H9 (cell line): ENCODE data around the gene ZNF280C. TPM values are rescaled to one million over a fixed set of nuclear protein-coding genes. Genes with fewer than 3 reads are reported as not detected.

Experiments
- DNase-seq: peaks from one replicate; pipeline ENCODE4 v3.0.0-alpha.2; 2017
- H2AFZ ChIP-seq: one replicate; pipeline ENCODE4 v1.6.1; 2013; ENCODE audit warnings: mild to moderate bottlenecking, low read length, control low read depth, moderate library complexity
- H2AK5ac ChIP-seq: 2 replicates; pipeline ENCODE4 v1.6.1; 2013; ENCODE audit warnings: low read length, control low read depth, mixed read lengths; ENCODE audit not compliant: insufficient read length
- H2BK120ac ChIP-seq: one replicate; pipeline ENCODE4 v1.6.1; 2013; ENCODE audit warnings: low read depth, mild to moderate bottlenecking, low read length, control low read depth, inconsistent platforms; ENCODE audit not compliant: poor library complexity, severe bottlenecking
- H2BK12ac ChIP-seq: 2 replicates; pipeline ENCODE4 v1.6.1; 2013; ENCODE audit warnings: low read length, control low read depth, mixed read lengths, low read depth; ENCODE audit not compliant: insufficient read length
- H2BK15ac ChIP-seq: 2 replicates; pipeline ENCODE4 v1.6.1; 2013; ENCODE audit warnings: low read depth, low read length, control low read depth
- H2BK20ac ChIP-seq: one replicate; pipeline ENCODE4 v1.6.1; 2013; ENCODE audit warnings: low read depth, mild to moderate bottlenecking, low read length, control low read depth, inconsistent platforms; ENCODE audit not compliant: poor library complexity, severe bottlenecking
- H2BK5ac ChIP-seq: 2 replicates; pipeline ENCODE4 v1.6.1; 2013; ENCODE audit warnings: low read length, control low read depth, mixed read lengths; ENCODE audit not compliant: insufficient read length
- H3K14ac ChIP-seq: 2 replicates; pipeline ENCODE4 v1.6.1; 2013; ENCODE audit warnings: low read length, control low read depth; ENCODE audit not compliant: insufficient read depth
- H3K18ac ChIP-seq: 2 replicates; pipeline ENCODE4 v1.6.1; 2013; ENCODE audit warnings: low read depth, mild to moderate bottlenecking, mixed read lengths, low read length, control low read depth; ENCODE audit not compliant: insufficient read length
- H3K23ac ChIP-seq: 2 replicates; pipeline ENCODE4 v1.6.1; 2013; ENCODE audit warnings: low read length, control low read depth, mixed read lengths, low read depth; ENCODE audit not compliant: insufficient read length
- H3K23me2 ChIP-seq: 2 replicates; pipeline ENCODE4 v1.6.1; 2013; ENCODE audit warnings: low read depth, mild to moderate bottlenecking, mixed read lengths, low read length, control low read depth; ENCODE audit not compliant: insufficient read length, poor library complexity, severe bottlenecking
- H3K27ac ChIP-seq: 2 replicates; pipeline ENCODE4 v1.5.1; 2013; ENCODE audit warnings: low read length, control low read depth, mixed read lengths, low read depth; ENCODE audit not compliant: insufficient read length
- H3K27me3 ChIP-seq: 2 replicates; pipeline ENCODE4 v1.6.1; 2013; ENCODE audit warnings: low read length, control low read depth, inconsistent platforms; ENCODE audit not compliant: insufficient read depth
- H3K4ac ChIP-seq: 2 replicates; pipeline ENCODE4 v1.6.1; 2013; ENCODE audit warnings: low read depth, mild to moderate bottlenecking, control low read depth, inconsistent platforms, low read length, moderate library complexity
- H3K4me1 ChIP-seq: 2 replicates; pipeline ENCODE4 v1.6.1; 2013; ENCODE audit warnings: low read length, control low read depth, inconsistent platforms; ENCODE audit not compliant: insufficient read depth
- H3K4me2 ChIP-seq: 2 replicates; pipeline ENCODE4 v1.6.1; 2013; ENCODE audit warnings: low read length, control low read depth, mixed read lengths; ENCODE audit not compliant: insufficient read length, insufficient read depth
- H3K56ac ChIP-seq: 2 replicates; pipeline ENCODE4 v1.6.1; 2013; ENCODE audit warnings: low read depth, mild to moderate bottlenecking, mixed read lengths, low read length, control low read depth; ENCODE audit not compliant: insufficient read length
- H3K79me1 ChIP-seq: 2 replicates; pipeline ENCODE4 v1.6.1; 2013; ENCODE audit warnings: low read depth, mild to moderate bottlenecking, moderate library complexity, low read length, control low read depth, inconsistent platforms; ENCODE audit not compliant: insufficient read depth, poor library complexity, severe bottlenecking
- H3K79me2 ChIP-seq: 2 replicates; pipeline ENCODE4 v1.6.1; 2013; ENCODE audit warnings: low read length, control low read depth, inconsistent platforms; ENCODE audit not compliant: insufficient read depth
- H3K9ac ChIP-seq: 2 replicates; pipeline ENCODE4 v1.6.1; 2013; ENCODE audit warnings: low read length, control low read depth, mixed read lengths; ENCODE audit not compliant: insufficient read length; ENCODE audit errors: extremely low read depth
- H3K9me3 ChIP-seq: one replicate; pipeline ENCODE4 v1.6.1; 2013; ENCODE audit warnings: low read depth, low read length, inconsistent platforms; ENCODE audit not compliant: control insufficient read depth
- H3T11ph ChIP-seq: one replicate; pipeline ENCODE4 v1.6.1; 2013; ENCODE audit warnings: mild to moderate bottlenecking, low read length, control low read depth, inconsistent platforms
- H4K20me1 ChIP-seq: one replicate; pipeline ENCODE4 v1.6.1; 2013; ENCODE audit not compliant: control insufficient read depth, insufficient read length, insufficient read depth
- H4K5ac ChIP-seq: 2 replicates; pipeline ENCODE4 v1.6.1; 2013; ENCODE audit warnings: low read depth, mild to moderate bottlenecking, mixed read lengths, low read length, control low read depth; ENCODE audit not compliant: insufficient read length
- H4K8ac ChIP-seq: replicated peaks from 2 replicates; pipeline ENCODE4 v1.6.1; 2013; ENCODE audit warnings: low read length, control low read depth, mixed read lengths, low read depth; ENCODE audit not compliant: insufficient read length
- H4K91ac ChIP-seq: 2 replicates; pipeline ENCODE4 v1.6.1; 2013; ENCODE audit warnings: low read depth, mild to moderate bottlenecking, moderate library complexity, mixed read lengths, low read length, control low read depth; ENCODE audit not compliant: insufficient read length
- H3K27ac Mint-ChIP-seq, 3 experiments: 2 replicates in 2 of 3; 3 replicates in 1 of 3; pipeline ENCODE4 v1.8.0; 2020 to 2021; ENCODE audit warnings: mixed read lengths in 3 of 3, mild to moderate bottlenecking in 1 of 3, moderate library complexity in 1 of 3
- H3K27me3 Mint-ChIP-seq: 2 replicates; pipeline ENCODE4 v1.8.0; 2021; ENCODE audit warnings: low read depth, mild to moderate bottlenecking, moderate library complexity, mixed read lengths
- H3K36me3 Mint-ChIP-seq, 3 experiments: 2 replicates in 2 of 3; 3 replicates in 1 of 3; pipeline ENCODE4 v1.8.0; 2020 to 2021; ENCODE audit warnings: low read depth in 3 of 3, mixed read lengths in 3 of 3; ENCODE audit not compliant: insufficient read depth in 1 of 3
- H3K4me1 Mint-ChIP-seq, 2 experiments: 2 replicates each; pipeline ENCODE4 v1.8.0; 2020; ENCODE audit warnings: mixed read lengths in 2 of 2
- H3K4me3 Mint-ChIP-seq, 2 experiments: 2 replicates in 1 of 2; 3 replicates in 1 of 2; pipeline ENCODE4 v1.8.0; 2020 to 2021; ENCODE audit warnings: mild to moderate bottlenecking in 2 of 2, mixed read lengths in 2 of 2, moderate library complexity in 1 of 2
- H3K9me3 Mint-ChIP-seq, 2 experiments: 2 replicates in 1 of 2; 3 replicates in 1 of 2; pipeline ENCODE4 v1.8.0; 2020; ENCODE audit warnings: mild to moderate bottlenecking in 2 of 2, mixed read lengths in 2 of 2, moderate library complexity in 1 of 2
- CTCF ChIP-seq: fragments of 200-600 bp; sonication (generic); conservative IDR thresholded peaks from 3 replicates; pipeline ENCODE4 v1.8.0; 2021; ENCODE audit warnings: antibody characterized with exemption, mild to moderate bottlenecking
- WGBS: extraction: QIAGEN DNeasy Blood & Tissue Kit; methylation state at CpG from one replicate; pipeline ENCODE4 v1.1.7; 2013; ENCODE audit warnings: missing lambda C conversion rate, low lambda C conversion rate, mixed read lengths; ENCODE audit not compliant: insufficient read length; ENCODE audit errors: extremely low coverage; 5-methylcytosine and 5-hydroxymethylcytosine counted together
- total RNA-seq: library from RNA; stranded (reverse); gene quantifications from 2 replicates; pipeline ENCODE4 v1.2.1, GENCODE V29; 2021

ZNF280C gene
- total RNA-seq, 1 experiment from 2014 or later, result 6.6 TPM

GRCh38 chrX:130251671-130252070 lies 17.0 kb downstream of the ZNF280C start:
- H3K27me3 ChIP-seq, result no peaks in the 10 kb centered on the region
- H3K27ac Mint-ChIP-seq, result no peak overlapping the region
- WGBS, result no CpG with 5 or more reads among the region's 14 CpGs
- H2BK15ac ChIP-seq, result no peak overlapping the region
- peaks cover 6% of the 10 kb centered on the region for H3K9me3 ChIP-seq
- H4K91ac ChIP-seq, result no peak overlapping the region
- H3K79me2 ChIP-seq, result no peaks in the 10 kb centered on the region
- no peak overlapping the region for H3K27ac ChIP-seq
- H3K79me1 ChIP-seq, result no peaks in the 10 kb centered on the region
- no peak overlapping the region for H3K4me2 ChIP-seq
- H2BK5ac ChIP-seq, result no peak overlapping the region
- H3K23ac ChIP-seq, result no peak overlapping the region
- no peaks in the 10 kb centered on the region for H3K23me2 ChIP-seq
- H3K18ac ChIP-seq, result no peak overlapping the region
- H3K14ac ChIP-seq, result no peak overlapping the region
- no peak overlapping the region for H3K56ac ChIP-seq
- TF ChIP-seq CTCF, result no peak
- H3K36me3 Mint-ChIP-seq, result peaks cover 30 to 53% (median 50%) of the 10 kb centered on the region in 3 experiments
- no peaks in the 10 kb centered on the region for H3K4me1 ChIP-seq
- H2BK20ac ChIP-seq, result no peak overlapping the region
- H3T11ph ChIP-seq, result no peak overlapping the region
- no peak overlapping the region for H3K4ac ChIP-seq
- no peak overlapping the region for H2AFZ ChIP-seq
- H2AK5ac ChIP-seq, result no peak overlapping the region
- H3K9me3 Mint-ChIP-seq, result peaks cover 0 to 69% of the 10 kb centered on the region in 2 experiments; a peak in 3 of 5 replicates
- no peak overlapping the region for H3K9ac ChIP-seq
- H2BK120ac ChIP-seq, result no peak overlapping the region
- H3K27me3 Mint-ChIP-seq, result no peaks in the 10 kb centered on the region
- DNase-seq, result no peak
- H3K4me1 Mint-ChIP-seq, result peaks cover 2 to 10% of the 10 kb centered on the region in 2 experiments; a peak in 1 of 4 replicates
- no peak overlapping the region for H4K5ac ChIP-seq
- H4K20me1 ChIP-seq, result no peaks in the 10 kb centered on the region
- no peak overlapping the region for H3K4me3 Mint-ChIP-seq
- H2BK12ac ChIP-seq, result no peak overlapping the region
- H4K8ac ChIP-seq, result no peak overlapping the region
